GM23338 (cell line): Measurements from ENCODE around the gene SPIRE1. TPM values are rescaled to one million over a fixed set of nuclear protein-coding genes. Genes with fewer than 3 reads are reported as not detected.

Source experiments
- ATAC-seq: fragments of 200-7000 bp; cut with Tn5 transposase; 3 replicates; pipeline ENCODE4 v1.9.1; 2020
- DNase-seq: peaks from one replicate; pipeline ENCODE4 v3.0.0-alpha.2; 2015; ENCODE audit warnings: low spot score
- H2AFZ ChIP-seq: fragments of 200-600 bp; sonication (generic); 2 replicates; pipeline ENCODE4 v1.8.0; 2016; ENCODE audit warnings: antibody characterized with exemption, mild to moderate bottlenecking, moderate library complexity
- H3F3A ChIP-seq: fragments of 200-600 bp; sonication (generic); replicated peaks from 2 replicates; pipeline ENCODE4 v1.8.0; 2017; ENCODE audit warnings: antibody characterized with exemption, mixed run types, low read depth
- H3K27ac ChIP-seq: fragments of 200-600 bp; sonication (generic); 2 replicates; pipeline ENCODE4 v1.6.1; 2016; ENCODE audit warnings: low read depth
- H3K27me3 ChIP-seq: fragments of 200-600 bp; sonication (generic); 2 replicates; pipeline ENCODE4 v1.8.0; 2016; ENCODE audit warnings: mild to moderate bottlenecking, mixed run types, moderate library complexity; ENCODE audit not compliant: insufficient read depth
- H3K36me3 ChIP-seq: fragments of 200-600 bp; sonication (generic); 2 replicates; pipeline ENCODE4 v1.8.0; 2016; ENCODE audit warnings: mild to moderate bottlenecking; ENCODE audit not compliant: insufficient read depth
- H3K4me1 ChIP-seq: fragments of 200-600 bp; sonication (generic); 2 replicates; pipeline ENCODE4 v1.8.0; 2016; ENCODE audit warnings: mild to moderate bottlenecking, moderate library complexity; ENCODE audit not compliant: insufficient read depth
- H3K4me2 ChIP-seq: fragments of 200-600 bp; sonication (generic); 2 replicates; pipeline ENCODE4 v1.7.1; 2017; ENCODE audit warnings: mixed run types
- H3K4me3 ChIP-seq: fragments of 200-600 bp; sonication (generic); 2 replicates; pipeline ENCODE4 v1.6.1; 2016; ENCODE audit warnings: mixed run types
- H3K79me2 ChIP-seq: fragments of 200-600 bp; sonication (generic); replicated peaks from 2 replicates; pipeline ENCODE4 v1.8.0; 2017; ENCODE audit warnings: mild to moderate bottlenecking; ENCODE audit not compliant: insufficient read depth
- H3K9me2 ChIP-seq: fragments of 200-600 bp; sonication (generic); 2 replicates; pipeline ENCODE4 v1.8.0; 2017; ENCODE audit not compliant: insufficient read depth
- H4K20me1 ChIP-seq: fragments of 200-600 bp; sonication (generic); replicated peaks from 2 replicates; pipeline ENCODE4 v1.8.0; 2017; ENCODE audit warnings: mild to moderate bottlenecking; ENCODE audit not compliant: insufficient read depth
- H3K27ac Mint-ChIP-seq: 2 replicates; pipeline ENCODE4 v1.8.0; 2020; ENCODE audit warnings: inconsistent platforms, mild to moderate bottlenecking, moderate library complexity, mixed read lengths
- H3K27me3 Mint-ChIP-seq: 3 replicates; pipeline ENCODE4 v1.8.0; 2022; ENCODE audit warnings: low read depth, mild to moderate bottlenecking, moderate library complexity, mixed read lengths, inconsistent platforms; ENCODE audit not compliant: insufficient read depth, poor library complexity
- H3K36me3 Mint-ChIP-seq: 3 replicates; pipeline ENCODE4 v1.8.0; 2021; ENCODE audit warnings: low read depth, mild to moderate bottlenecking, inconsistent platforms, moderate library complexity, mixed read lengths
- H3K4me1 Mint-ChIP-seq: 3 replicates; pipeline ENCODE4 v1.8.0; 2020; ENCODE audit warnings: mild to moderate bottlenecking, inconsistent platforms, mixed read lengths
- H3K4me3 Mint-ChIP-seq: 3 replicates; pipeline ENCODE4 v1.8.0; 2021; ENCODE audit warnings: moderate library complexity, mild to moderate bottlenecking, inconsistent platforms, mixed read lengths
- H3K9me3 Mint-ChIP-seq: 3 replicates; pipeline ENCODE4 v1.8.0; 2020; ENCODE audit warnings: moderate library complexity, mild to moderate bottlenecking, inconsistent platforms, mixed read lengths
- ETS1 ChIP-seq: IDR thresholded peaks from 2 replicates; pipeline ENCODE4 v1.6.1; 2016; ENCODE audit warnings: antibody characterized with exemption
- EZH2 ChIP-seq: fragments of 200-600 bp; sonication (generic); IDR thresholded peaks from one replicate; pipeline ENCODE4 v1.8.0; 2017; ENCODE audit warnings: antibody characterized with exemption, mild to moderate bottlenecking, low read depth; ENCODE audit not compliant: unreplicated experiment
- EZH2phosphoT487 ChIP-seq: fragments of 200-600 bp; sonication (generic); IDR thresholded peaks from one replicate; pipeline ENCODE4 v1.8.1; 2018; ENCODE audit warnings: antibody characterized with exemption; ENCODE audit not compliant: unreplicated experiment
- POLR2AphosphoS5 ChIP-seq: IDR thresholded peaks from 2 replicates; pipeline ENCODE4 v1.6.1; 2016; ENCODE audit warnings: antibody characterized with exemption, low read depth
- REST ChIP-seq: IDR thresholded peaks from one replicate; pipeline ENCODE4 v1.6.1; 2018; ENCODE audit warnings: antibody characterized with exemption; ENCODE audit not compliant: unreplicated experiment
- STAT1 ChIP-seq: IDR thresholded peaks from one replicate; pipeline ENCODE4 v1.6.1; 2016; ENCODE audit warnings: antibody characterized with exemption; ENCODE audit not compliant: unreplicated experiment
- ZNF114 ChIP-seq: fragments of 250-450 bp; sonication (Bioruptor Pico); IDR thresholded peaks from 2 replicates; pipeline ENCODE4 v1.5.0; 2020; ENCODE audit warnings: mild to moderate bottlenecking, moderate library complexity
- polyA plus RNA-seq: library from polyadenylated mRNA; unstranded; fragments of >200 nt; fragmentation: Nextera tagmentation; extraction: Ambion mirVana; gene quantifications from 2 replicates; pipeline ENCODE4 v1.2.1, GENCODE V29; 2016
- total RNA-seq: library from RNA; depleted of rRNA; stranded (reverse); fragments of >200 nt; shearing (Covaris generic); gene quantifications from 2 replicates; pipeline ENCODE4 v1.2.3, GENCODE V29; 2014

Gene SPIRE1
- total and polyA plus RNA-seq, 2 experiments from 2014 or later: 2.9 to 15.5 TPM

DNA sequence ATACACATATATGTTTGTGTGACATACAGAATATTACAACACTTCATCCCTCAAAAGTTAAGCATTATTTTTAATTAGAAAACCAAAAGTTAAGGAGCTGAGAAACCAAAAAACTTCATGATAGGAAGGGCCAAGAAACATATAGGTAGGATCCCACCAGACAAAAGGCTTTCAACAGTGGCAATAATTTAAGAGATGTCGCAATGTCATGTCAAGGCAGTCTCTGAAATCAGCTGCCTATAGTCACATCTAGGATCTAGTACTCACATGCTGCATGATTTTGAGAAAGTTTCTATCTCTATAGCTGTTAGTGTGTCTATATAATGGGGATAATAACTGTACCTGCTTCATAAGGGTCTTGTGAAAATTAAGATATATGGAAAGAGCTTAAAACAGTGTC is 72.7 kb downstream of the SPIRE1 start:
- no peak overlapping the region for H3K27ac Mint-ChIP-seq
- Histone ChIP-seq H3K36me3 (no peaks in the 10 kb centered on the region), H3K27ac (no peak overlapping the region), H3K79me2 (0 out of 2 replicates have a peak, but pooled peaks cover 3% of the 10 kb centered on the region), H3K9me2 (no peaks in the 10 kb centered on the region), H3K4me3 (no peak overlapping the region), H3K4me2 (no peak overlapping the region), H3F3A (no peaks in the 10 kb centered on the region), H4K20me1 (no peaks in the 10 kb centered on the region; the same call in 1 of the 2 replicates), H2AFZ (no peak overlapping the region), H3K4me1 (no peaks in the 10 kb centered on the region), H3K27me3 (no peaks in the 10 kb centered on the region)
- DNase-seq (no peak), ATAC-seq (no peak)
- H3K4me3 Mint-ChIP-seq: no peak overlapping the region
- no peaks in the 10 kb centered on the region for H3K36me3 Mint-ChIP-seq
- no peaks in the 10 kb centered on the region for H3K4me1 Mint-ChIP-seq
- H3K27me3 Mint-ChIP-seq: no peaks in the 10 kb centered on the region
- no peaks in the 10 kb centered on the region for H3K9me3 Mint-ChIP-seq
- TF ChIP-seq EZH2phosphoT487 (no peak), ETS1 (no peak), POLR2AphosphoS5 (no peak), EZH2 (no peak), REST (no peak), STAT1 (no peak), ZNF114 (CRISPR knock-in tag) (no peak)

GRCh38 chr18:12580630-12581342 is 77.1 kb downstream of the SPIRE1 start:
- no peak for TF ChIP-seq STAT1
- no peak for DNase-seq
- Histone ChIP-seq H4K20me1 (no peaks in the 10 kb centered on the region; the same call in 1 of the 2 replicates), H3K4me2 (no peak overlapping the region), H3K4me3 (no peak overlapping the region), H3K4me1 (no peaks in the 10 kb centered on the region), H3K27ac (no peak overlapping the region), H3K27me3 (no peaks in the 10 kb centered on the region), H3K36me3 (no peaks in the 10 kb centered on the region), H3F3A (no peaks in the 10 kb centered on the region), H3K79me2 (no peaks in the 10 kb centered on the region), H2AFZ (no peak overlapping the region), H3K9me2 (no peaks in the 10 kb centered on the region)
- Mint-ChIP-seq H3K27ac (no peak overlapping the region), H3K9me3 (no peaks in the 10 kb centered on the region; the same call in 2 of the 3 replicates), H3K36me3 (no peaks in the 10 kb centered on the region), H3K4me1 (no peaks in the 10 kb centered on the region), H3K4me3 (no peak overlapping the region), H3K27me3 (peaks cover 2% of the 10 kb centered on the region)
- ATAC-seq: no peak
